WTC11 (cell line): ENCODE data around the gene ECHS1. TPM values are rescaled to one million over a fixed set of nuclear protein-coding genes. Genes with fewer than 3 reads are reported as not detected.
A peak's percentile ranks its signal among the peaks of the same experiment; 100 is the strongest.

Experiments used
- ATAC-seq: fragments of 200-7000 bp; cut with Tn5 transposase; 2 replicates; pipeline ENCODE4 v1.10.0; 2021; ENCODE audit warnings: mild to moderate bottlenecking, moderate library complexity
- CTCF ChIA-PET: fragments of 300-600 bp; sonication (Branson Sonifier 250); formaldehyde crosslinking; loops from one replicate; lab custom pipeline; 2021; ENCODE audit warnings: antibody characterized with exemption; lab: Charles Lee
- POLR2A ChIA-PET: fragments of 350-600 bp; sonication (Branson Sonifier 250); formaldehyde crosslinking; loops from one replicate; lab custom pipeline; 2021; ENCODE audit warnings: antibody characterized with exemption; lab: Charles Lee
- DNase-seq: peaks from one replicate; pipeline ENCODE4 v3.0.0; 2021; ENCODE audit warnings: low spot score
- H3K27ac Mint-ChIP-seq: 2 replicates; pipeline ENCODE4 v1.8.0; 2021; ENCODE audit warnings: mixed read lengths
- H3K27me3 Mint-ChIP-seq: 2 replicates; pipeline ENCODE4 v1.8.0; 2021; ENCODE audit warnings: low read depth, mild to moderate bottlenecking, moderate library complexity, mixed read lengths
- H3K36me3 Mint-ChIP-seq: 2 replicates; pipeline ENCODE4 v1.8.0; 2021; ENCODE audit warnings: mixed read lengths
- H3K4me1 Mint-ChIP-seq: 2 replicates; pipeline ENCODE4 v1.8.0; 2022; ENCODE audit warnings: mixed read lengths
- H3K4me3 Mint-ChIP-seq: 2 replicates; pipeline ENCODE4 v1.8.0; 2021; ENCODE audit warnings: mild to moderate bottlenecking, moderate library complexity, mixed read lengths
- H3K9me3 Mint-ChIP-seq: 2 replicates; pipeline ENCODE4 v1.8.0; 2021; ENCODE audit warnings: mixed read lengths
- ATF1 ChIP-seq: sonication (generic); formaldehyde crosslinking; IDR thresholded peaks from 2 replicates; pipeline ENCODE4 v1.8.1; 2023; ENCODE audit warnings: mild to moderate bottlenecking, moderate library complexity, missing genetic modification reagents
- CREB1 ChIP-seq: sonication (generic); formaldehyde crosslinking; IDR thresholded peaks from 2 replicates; pipeline ENCODE4 v1.8.0; 2023; ENCODE audit warnings: mild to moderate bottlenecking, missing genetic modification reagents
- CREM ChIP-seq: sonication (generic); formaldehyde crosslinking; IDR thresholded peaks from 2 replicates; pipeline ENCODE4 v1.8.1; 2022; ENCODE audit warnings: mild to moderate bottlenecking, missing genetic modification reagents, moderate library complexity
- ESRRA ChIP-seq: sonication (generic); formaldehyde crosslinking; IDR thresholded peaks from 2 replicates; pipeline ENCODE4 v1.8.1; 2022; ENCODE audit warnings: mild to moderate bottlenecking, missing genetic modification reagents, borderline replicate concordance
- ETV6 ChIP-seq: sonication (generic); formaldehyde crosslinking; IDR thresholded peaks from 2 replicates; pipeline ENCODE4 v1.8.1; 2022; ENCODE audit warnings: mild to moderate bottlenecking, missing genetic modification reagents
- FOXJ3 ChIP-seq: sonication (generic); formaldehyde crosslinking; IDR thresholded peaks from 2 replicates; pipeline ENCODE4 v1.9.0; 2021; ENCODE audit warnings: missing genetic modification reagents, mild to moderate bottlenecking, borderline replicate concordance
- IRF2 ChIP-seq: sonication (generic); formaldehyde crosslinking; IDR thresholded peaks from 2 replicates; pipeline ENCODE4 v1.8.0; 2022; ENCODE audit warnings: low read depth, missing genetic modification reagents, borderline replicate concordance
- JAZF1 ChIP-seq: fragments of 250-450 bp; sonication (Bioruptor Pico); IDR thresholded peaks from 2 replicates; pipeline ENCODE4 v1.9.0; 2021; ENCODE audit warnings: moderate library complexity, mild to moderate bottlenecking, inconsistent platforms
- MYBL2 ChIP-seq: sonication (generic); formaldehyde crosslinking; IDR thresholded peaks from 2 replicates; pipeline ENCODE4 v1.8.1; 2023; ENCODE audit warnings: mild to moderate bottlenecking, moderate library complexity, missing genetic modification reagents
- NFE2L1 ChIP-seq: sonication (generic); formaldehyde crosslinking; IDR thresholded peaks from 2 replicates; pipeline ENCODE4 v1.8.1; 2023; ENCODE audit warnings: missing genetic modification reagents
- NR3C1 ChIP-seq: sonication (generic); formaldehyde crosslinking; conservative IDR thresholded peaks from 2 replicates; pipeline ENCODE4 v1.8.1; 2023; ENCODE audit warnings: low read depth, mild to moderate bottlenecking, missing genetic modification reagents
- RORB ChIP-seq: fragments of 250-450 bp; sonication (Bioruptor Pico); IDR thresholded peaks from 2 replicates; pipeline ENCODE4 v1.9.0; 2021; ENCODE audit warnings: mild to moderate bottlenecking
- SMAD3 ChIP-seq: sonication (generic); formaldehyde crosslinking; IDR thresholded peaks from 2 replicates; pipeline ENCODE4 v1.8.0; 2022; ENCODE audit warnings: missing genetic modification reagents, mild to moderate bottlenecking, borderline replicate concordance
- SOX15 ChIP-seq: fragments of 250-450 bp; sonication (Bioruptor Pico); IDR thresholded peaks from 2 replicates; pipeline ENCODE4 v1.9.0; 2021; ENCODE audit warnings: mild to moderate bottlenecking
- SP1 ChIP-seq: sonication (generic); formaldehyde crosslinking; conservative IDR thresholded peaks from 2 replicates; pipeline ENCODE4 v1.8.1; 2022; ENCODE audit warnings: missing genetic modification reagents
- STAT6 ChIP-seq: sonication (generic); formaldehyde crosslinking; conservative IDR thresholded peaks from 2 replicates; pipeline ENCODE4 v1.8.1; 2023; ENCODE audit warnings: mild to moderate bottlenecking, low read depth, missing genetic modification reagents, moderate library complexity
- TEAD4 ChIP-seq: sonication (generic); formaldehyde crosslinking; IDR thresholded peaks from 2 replicates; pipeline ENCODE4 v1.8.0; 2022; ENCODE audit warnings: mild to moderate bottlenecking, missing genetic modification reagents
- ZBTB21 ChIP-seq: sonication (generic); formaldehyde crosslinking; IDR thresholded peaks from 2 replicates; pipeline ENCODE4 v1.8.1; 2023; ENCODE audit warnings: mild to moderate bottlenecking, missing genetic modification reagents, borderline replicate concordance
- ZNF219 ChIP-seq: sonication (generic); formaldehyde crosslinking; IDR thresholded peaks from 2 replicates; pipeline ENCODE4 v1.8.0; 2023; ENCODE audit warnings: missing genetic modification reagents, mild to moderate bottlenecking, borderline replicate concordance
- ZNF396 ChIP-seq: fragments of 250-450 bp; sonication (Bioruptor Pico); IDR thresholded peaks from 2 replicates; pipeline ENCODE4 v1.8.0; 2021; ENCODE audit warnings: mild to moderate bottlenecking, moderate library complexity, borderline replicate concordance
- ZNF423 ChIP-seq: fragments of 250-450 bp; sonication (Bioruptor Pico); IDR thresholded peaks from 2 replicates; pipeline ENCODE4 v2.1.2; 2022; ENCODE audit warnings: mild to moderate bottlenecking, moderate library complexity
- total RNA-seq: library from RNA; stranded (reverse); gene quantifications from 3 replicates; pipeline ENCODE4 v1.2.3, GENCODE V29; 2021
- TF ChIP-seq, protein P1 (sequence below): fragments of 250-450 bp; sonication (Bioruptor Pico); IDR thresholded peaks from 2 replicates; pipeline ENCODE4 v1.8.0; 2021; ENCODE audit warnings: mild to moderate bottlenecking
- TF ChIP-seq, protein P2 (sequence below): fragments of 200-600 bp; IDR thresholded peaks from 2 replicates; pipeline ENCODE4 v1.8.0; 2022; ENCODE audit warnings: antibody characterized with exemption
- TF ChIP-seq, protein P3 (sequence below): sonication (generic); formaldehyde crosslinking; IDR thresholded peaks from 2 replicates; pipeline ENCODE4 v1.8.0; 2022; ENCODE audit warnings: mild to moderate bottlenecking, missing genetic modification reagents

Gene ECHS1
- total RNA-seq, 1 experiment from 2014 or later: 84.1 TPM

DNA sequence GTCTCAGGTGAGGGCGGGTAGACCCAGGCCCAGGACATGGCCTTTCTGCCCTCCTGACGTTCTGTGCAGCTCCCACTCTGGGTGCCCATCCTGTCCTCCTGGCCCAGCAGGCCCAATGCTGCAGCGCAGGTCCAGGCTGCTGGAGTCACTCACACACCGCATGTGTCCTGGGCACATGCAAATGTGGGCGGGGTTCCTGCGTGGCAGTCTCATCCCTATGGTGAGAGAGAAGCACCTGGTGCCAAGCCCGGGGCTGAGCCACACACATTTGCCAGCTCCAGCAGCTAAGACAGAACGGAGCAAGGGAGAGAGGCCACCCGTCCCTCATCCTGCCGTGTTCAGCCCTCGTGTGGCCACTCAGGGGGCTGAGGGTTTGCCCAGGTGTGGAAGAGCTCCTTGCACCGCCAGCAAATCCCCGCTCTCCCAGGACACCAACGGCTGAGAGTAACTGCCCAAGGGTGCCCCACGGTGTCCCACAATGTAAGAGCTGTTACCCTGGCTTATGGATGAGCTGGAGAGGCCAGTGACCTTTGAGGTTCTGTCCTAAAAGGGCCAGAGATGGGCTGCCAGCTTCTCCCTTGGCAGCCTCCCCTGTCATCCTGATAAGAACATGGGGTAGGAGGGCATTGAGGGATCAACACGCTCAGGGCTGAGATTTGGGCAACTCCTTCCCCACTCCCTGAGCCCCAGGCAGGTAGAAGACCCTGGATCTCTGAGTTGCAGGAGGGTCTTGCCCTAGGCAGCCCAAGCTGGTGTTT is 19.8 kb downstream of the ECHS1 start:
- Mint-ChIP-seq H3K9me3 (no peaks in the 10 kb centered on the region), H3K27ac (no peak overlapping the region), H3K4me3 (no peak overlapping the region)
- no peak for ATAC-seq
- no peak for DNase-seq
- TF ChIP-seq ZNF423 (CRISPR knock-in tag) (no peak), ZBTB21 (CRISPR knock-in tag) (no peak), RORB (CRISPR knock-in tag) (no peak), ZNF219 (no peak), IRF2 (no peak), SMAD3 (CRISPR knock-in tag) (no peak)
- TF ChIP-seq, all 79 proteins: peak for 0
- ChIA-PET CTCF (interaction anchor here (0.7 to 1.8 kb wide), 5 partner anchors 24 to 86 kb away, joined by 3 to 14 read pairs (median 3); no protein-coding TSS in a partner anchor), POLR2A (interaction anchor here (0.8 kb wide), 1 partner anchor 20 kb away, joined by 3 read pairs; no protein-coding TSS in a partner anchor)
- H3K36me3 Mint-ChIP-seq: no peaks in the 10 kb centered on the region
- H3K27me3 Mint-ChIP-seq: peaks cover 2% of the 10 kb centered on the region; the same call in 1 of the 2 replicates
- H3K4me1 Mint-ChIP-seq: no peaks in the 10 kb centered on the region

DNA sequence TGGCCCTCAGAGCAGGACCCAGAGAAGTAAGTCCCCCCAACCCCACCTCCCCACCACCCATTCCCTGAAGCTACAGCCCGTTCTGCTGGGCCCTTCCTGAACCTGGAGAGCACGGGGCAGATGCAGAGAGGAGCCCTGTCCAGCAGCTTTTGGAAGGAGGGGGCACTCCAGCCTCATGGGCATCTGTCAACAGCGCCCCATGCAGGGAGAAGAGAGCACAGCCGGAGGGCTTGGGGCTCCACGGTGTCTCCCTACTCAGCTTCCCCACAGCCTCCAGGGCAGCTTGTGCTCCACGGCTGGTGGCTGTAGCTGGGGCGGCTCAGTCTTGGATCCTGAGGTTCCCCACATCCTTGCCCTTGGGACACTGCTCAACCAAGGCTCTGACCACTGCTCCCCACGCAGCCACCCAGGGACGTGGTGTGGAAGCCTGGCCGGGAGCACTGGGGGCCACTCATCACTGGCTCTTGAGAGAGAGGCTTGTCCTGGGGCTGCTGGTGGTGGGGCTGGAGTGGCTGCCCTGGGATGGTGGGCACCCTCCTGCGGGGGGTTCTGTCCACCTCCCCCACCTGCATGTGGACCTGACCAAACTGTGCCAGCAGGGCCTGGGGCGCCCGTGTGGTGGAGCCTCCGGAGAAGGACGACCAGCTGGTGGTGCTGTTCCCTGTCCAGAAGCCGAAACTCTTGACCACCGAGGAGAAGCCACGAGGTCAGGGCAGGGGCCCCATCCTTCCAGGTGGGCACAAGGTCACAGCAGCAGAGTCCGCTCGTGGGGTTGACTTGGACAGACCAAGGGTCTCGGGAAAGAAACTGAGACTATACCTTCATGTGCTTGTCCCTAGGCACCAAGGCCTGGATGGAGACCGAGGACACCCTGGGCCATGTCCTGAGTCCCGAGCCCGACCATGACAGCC is 21.5 kb downstream of the ECHS1 start:
- Mint-ChIP-seq H3K9me3 (no peaks in the 10 kb centered on the region), H3K27me3 (peaks cover 2% of the 10 kb centered on the region; the same call in 1 of the 2 replicates), H3K36me3 (no peaks in the 10 kb centered on the region), H3K27ac (no peak overlapping the region), H3K4me1 (peaks cover 4% of the 10 kb centered on the region), H3K4me3 (no peak overlapping the region)
- POLR2A ChIA-PET: interaction anchor here (0.7 kb wide), 1 partner anchor 73 kb away, joined by 3 read pairs; no protein-coding TSS in a partner anchor
- ATAC-seq (peak; percentile 44), DNase-seq (peak; percentile 59)
- CTCF ChIA-PET: interaction anchor here (0.6 to 1.9 kb wide), 9 partner anchors 15 to 1351 kb away, joined by 3 to 25 read pairs (median 5); partner anchors contain the start of gene CALY
- TF ChIP-seq SP1 (CRISPR knock-in tag) (no peak), FOXJ3 (CRISPR knock-in tag) (no peak), ZNF219 (no peak), ETV6 (CRISPR knock-in tag) (no peak), ATF1 (CRISPR knock-in tag) (no peak), CREM (CRISPR knock-in tag) (no peak), SOX15 (CRISPR knock-in tag) (no peak), CREB1 (CRISPR knock-in tag) (no peak), ZNF423 (CRISPR knock-in tag) (no peak), TEAD4 (no peak), STAT6 (CRISPR knock-in tag) (0 out of 2 replicates have a peak, but pooled peaks have one; percentile 24), NFE2L1 (CRISPR knock-in tag) (no peak), ZNF396 (CRISPR knock-in tag) (no peak), JAZF1 (no peak), MYBL2 (CRISPR knock-in tag) (no peak), NR3C1 (CRISPR knock-in tag) (0 out of 2 replicates have a peak, but pooled peaks have one; percentile 36), ESRRA (CRISPR knock-in tag) (no peak), SMAD3 (CRISPR knock-in tag) (no peak)
- TF ChIP-seq, protein P1, sequence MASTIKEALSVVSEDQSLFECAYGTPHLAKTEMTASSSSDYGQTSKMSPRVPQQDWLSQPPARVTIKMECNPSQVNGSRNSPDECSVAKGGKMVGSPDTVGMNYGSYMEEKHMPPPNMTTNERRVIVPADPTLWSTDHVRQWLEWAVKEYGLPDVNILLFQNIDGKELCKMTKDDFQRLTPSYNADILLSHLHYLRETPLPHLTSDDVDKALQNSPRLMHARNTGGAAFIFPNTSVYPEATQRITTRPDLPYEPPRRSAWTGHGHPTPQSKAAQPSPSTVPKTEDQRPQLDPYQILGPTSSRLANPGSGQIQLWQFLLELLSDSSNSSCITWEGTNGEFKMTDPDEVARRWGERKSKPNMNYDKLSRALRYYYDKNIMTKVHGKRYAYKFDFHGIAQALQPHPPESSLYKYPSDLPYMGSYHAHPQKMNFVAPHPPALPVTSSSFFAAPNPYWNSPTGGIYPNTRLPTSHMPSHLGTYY (CRISPR knock-in tag): no peak
- TF ChIP-seq, protein P2, sequence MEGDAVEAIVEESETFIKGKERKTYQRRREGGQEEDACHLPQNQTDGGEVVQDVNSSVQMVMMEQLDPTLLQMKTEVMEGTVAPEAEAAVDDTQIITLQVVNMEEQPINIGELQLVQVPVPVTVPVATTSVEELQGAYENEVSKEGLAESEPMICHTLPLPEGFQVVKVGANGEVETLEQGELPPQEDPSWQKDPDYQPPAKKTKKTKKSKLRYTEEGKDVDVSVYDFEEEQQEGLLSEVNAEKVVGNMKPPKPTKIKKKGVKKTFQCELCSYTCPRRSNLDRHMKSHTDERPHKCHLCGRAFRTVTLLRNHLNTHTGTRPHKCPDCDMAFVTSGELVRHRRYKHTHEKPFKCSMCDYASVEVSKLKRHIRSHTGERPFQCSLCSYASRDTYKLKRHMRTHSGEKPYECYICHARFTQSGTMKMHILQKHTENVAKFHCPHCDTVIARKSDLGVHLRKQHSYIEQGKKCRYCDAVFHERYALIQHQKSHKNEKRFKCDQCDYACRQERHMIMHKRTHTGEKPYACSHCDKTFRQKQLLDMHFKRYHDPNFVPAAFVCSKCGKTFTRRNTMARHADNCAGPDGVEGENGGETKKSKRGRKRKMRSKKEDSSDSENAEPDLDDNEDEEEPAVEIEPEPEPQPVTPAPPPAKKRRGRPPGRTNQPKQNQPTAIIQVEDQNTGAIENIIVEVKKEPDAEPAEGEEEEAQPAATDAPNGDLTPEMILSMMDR: no peak
- TF ChIP-seq, protein P3, sequence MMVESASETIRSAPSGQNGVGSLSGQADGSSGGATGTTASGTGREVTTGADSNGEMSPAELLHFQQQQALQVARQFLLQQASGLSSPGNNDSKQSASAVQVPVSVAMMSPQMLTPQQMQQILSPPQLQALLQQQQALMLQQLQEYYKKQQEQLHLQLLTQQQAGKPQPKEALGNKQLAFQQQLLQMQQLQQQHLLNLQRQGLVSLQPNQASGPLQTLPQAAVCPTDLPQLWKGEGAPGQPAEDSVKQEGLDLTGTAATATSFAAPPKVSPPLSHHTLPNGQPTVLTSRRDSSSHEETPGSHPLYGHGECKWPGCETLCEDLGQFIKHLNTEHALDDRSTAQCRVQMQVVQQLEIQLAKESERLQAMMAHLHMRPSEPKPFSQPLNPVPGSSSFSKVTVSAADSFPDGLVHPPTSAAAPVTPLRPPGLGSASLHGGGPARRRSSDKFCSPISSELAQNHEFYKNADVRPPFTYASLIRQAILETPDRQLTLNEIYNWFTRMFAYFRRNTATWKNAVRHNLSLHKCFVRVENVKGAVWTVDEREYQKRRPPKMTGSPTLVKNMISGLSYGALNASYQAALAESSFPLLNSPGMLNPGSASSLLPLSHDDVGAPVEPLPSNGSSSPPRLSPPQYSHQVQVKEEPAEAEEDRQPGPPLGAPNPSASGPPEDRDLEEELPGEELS (CRISPR knock-in tag): no peak
